ENCODE measurements around the gene OCLN. TPM values are rescaled to one million over a fixed set of nuclear protein-coding genes. Genes with fewer than 3 reads are reported as not detected.

The OCLN gene
- total and polyA plus RNA-seq, 2 donors from 2014 or later = 13.5 to 127 TPM

DNA sequence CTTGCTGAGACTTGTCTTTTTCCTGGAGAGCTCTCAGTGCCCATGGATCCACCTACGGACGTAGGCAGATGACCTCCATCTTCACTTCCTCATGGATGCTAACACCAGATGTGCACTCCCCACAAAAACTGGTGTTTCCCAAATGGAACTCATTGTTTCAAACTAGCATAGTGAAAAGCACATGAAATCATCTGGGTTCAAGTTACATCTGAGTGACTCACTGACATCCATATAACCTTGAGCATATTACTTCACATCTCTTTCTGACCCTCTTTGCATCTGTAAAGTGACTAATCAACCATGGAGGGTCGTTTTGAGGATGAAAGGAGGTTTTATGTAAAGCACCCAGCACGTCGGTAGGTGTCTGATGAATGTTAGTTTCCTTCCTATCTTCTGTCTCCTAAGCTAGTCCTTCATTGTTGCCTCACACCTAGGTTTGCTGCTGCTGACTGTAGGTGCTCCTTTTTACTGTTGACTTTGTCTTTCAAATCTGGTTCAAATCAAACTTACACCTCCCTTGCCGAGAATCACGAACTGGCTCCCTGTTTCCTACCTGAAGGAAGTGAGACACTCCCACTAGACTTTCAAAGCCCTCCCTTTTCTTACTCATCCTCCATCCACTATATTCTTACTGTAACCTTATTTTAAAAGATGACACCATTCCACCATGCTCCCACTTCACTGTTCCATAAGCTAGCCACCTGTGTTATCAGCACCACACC lies 10.3 kb downstream of the OCLN start:
- FAIRE-seq = no peak
- TF ChIP-seq, protein P1, sequence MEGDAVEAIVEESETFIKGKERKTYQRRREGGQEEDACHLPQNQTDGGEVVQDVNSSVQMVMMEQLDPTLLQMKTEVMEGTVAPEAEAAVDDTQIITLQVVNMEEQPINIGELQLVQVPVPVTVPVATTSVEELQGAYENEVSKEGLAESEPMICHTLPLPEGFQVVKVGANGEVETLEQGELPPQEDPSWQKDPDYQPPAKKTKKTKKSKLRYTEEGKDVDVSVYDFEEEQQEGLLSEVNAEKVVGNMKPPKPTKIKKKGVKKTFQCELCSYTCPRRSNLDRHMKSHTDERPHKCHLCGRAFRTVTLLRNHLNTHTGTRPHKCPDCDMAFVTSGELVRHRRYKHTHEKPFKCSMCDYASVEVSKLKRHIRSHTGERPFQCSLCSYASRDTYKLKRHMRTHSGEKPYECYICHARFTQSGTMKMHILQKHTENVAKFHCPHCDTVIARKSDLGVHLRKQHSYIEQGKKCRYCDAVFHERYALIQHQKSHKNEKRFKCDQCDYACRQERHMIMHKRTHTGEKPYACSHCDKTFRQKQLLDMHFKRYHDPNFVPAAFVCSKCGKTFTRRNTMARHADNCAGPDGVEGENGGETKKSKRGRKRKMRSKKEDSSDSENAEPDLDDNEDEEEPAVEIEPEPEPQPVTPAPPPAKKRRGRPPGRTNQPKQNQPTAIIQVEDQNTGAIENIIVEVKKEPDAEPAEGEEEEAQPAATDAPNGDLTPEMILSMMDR (IDR thresholded peaks at IDR 0.05; ENCODE audit: borderline replicate concordance, extremely low read depth, insufficient read depth) = no peak

DNA sequence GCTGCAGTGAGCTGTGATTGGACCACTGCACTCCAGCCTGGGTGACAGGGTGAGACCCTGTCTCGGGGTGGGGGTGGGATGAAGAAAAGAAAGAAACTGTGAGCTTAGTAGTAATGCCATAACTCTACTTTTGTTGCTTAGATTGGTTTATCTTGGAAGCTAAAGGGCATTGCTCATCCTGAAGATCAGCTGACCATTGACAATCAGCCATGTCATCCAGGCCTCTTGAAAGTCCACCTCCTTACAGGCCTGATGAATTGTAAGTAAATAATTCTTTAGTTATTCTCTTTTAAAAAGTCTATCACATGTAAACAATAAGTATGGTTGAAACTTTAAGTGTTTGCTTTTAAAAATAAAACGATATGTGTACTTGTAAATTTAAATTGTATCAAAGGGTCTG lies 11.4 kb downstream of the OCLN start:
- Histone ChIP-seq H3K9me3 (ENCODE audit: control insufficient read depth in 2 of 3, insufficient read depth in 1 of 3, low read length in 3 of 3) (no peaks in the 10 kb centered on the region), H3K9ac (ENCODE audit: low read length in 3 of 3) (no peak overlapping the region), H3K27ac (ENCODE audit: low read depth in 2 of 2, low read length in 2 of 2) (no peak overlapping the region), H3K4me3 (ENCODE audit: low read length in 3 of 3) (no peak overlapping the region), H3K27me3 (ENCODE audit: control insufficient read depth, insufficient read depth, low read length) (no peaks in the 10 kb centered on the region), H3K36me3 (ENCODE audit: control insufficient read depth in 2 of 3, insufficient read depth in 3 of 3, low read length in 3 of 3) (peaks cover 0 to 5% (median 0%) of the 10 kb centered on the region in 3 donors), H3K4me1 (ENCODE audit: control insufficient read depth in 2 of 3, insufficient read depth in 2 of 3, low read depth in 1 of 3, low read length in 3 of 3) (peaks cover 0 to 6% (median 3%) of the 10 kb centered on the region in 3 donors)
- DNase-seq = no peak
- intact Hi-C loops (cut with DNase I) = no loop called here
- FAIRE-seq = no peak
- TF ChIP-seq, protein P1 (IDR thresholded peaks at IDR 0.05; ENCODE audit: borderline replicate concordance, extremely low read depth, insufficient read depth) = no peak

More for the DNA sequence above, 10.3 kb downstream of the OCLN start:
- intact Hi-C loops (cut with DNase I) = no loop called here
- Histone ChIP-seq H3K36me3 (ENCODE audit: control insufficient read depth in 2 of 3, insufficient read depth in 3 of 3, low read length in 3 of 3) (no peaks in the 10 kb centered on the region), H3K9me3 (ENCODE audit: control insufficient read depth in 2 of 3, insufficient read depth in 1 of 3, low read length in 3 of 3) (no peaks in the 10 kb centered on the region), H3K4me1 (ENCODE audit: control insufficient read depth in 2 of 3, insufficient read depth in 2 of 3, low read depth in 1 of 3, low read length in 3 of 3) (peaks cover 0 to 6% (median 3%) of the 10 kb centered on the region in 3 donors), H3K9ac (ENCODE audit: low read length in 3 of 3) (no peak overlapping the region), H3K27ac (ENCODE audit: low read depth in 2 of 2, low read length in 2 of 2) (peak overlapping the region; percentile 59 to 63), H3K4me3 (ENCODE audit: low read length in 3 of 3) (no peak overlapping the region), H3K27me3 (ENCODE audit: control insufficient read depth, insufficient read depth, low read length) (no peaks in the 10 kb centered on the region)
- no peak for DNase-seq

DNA sequence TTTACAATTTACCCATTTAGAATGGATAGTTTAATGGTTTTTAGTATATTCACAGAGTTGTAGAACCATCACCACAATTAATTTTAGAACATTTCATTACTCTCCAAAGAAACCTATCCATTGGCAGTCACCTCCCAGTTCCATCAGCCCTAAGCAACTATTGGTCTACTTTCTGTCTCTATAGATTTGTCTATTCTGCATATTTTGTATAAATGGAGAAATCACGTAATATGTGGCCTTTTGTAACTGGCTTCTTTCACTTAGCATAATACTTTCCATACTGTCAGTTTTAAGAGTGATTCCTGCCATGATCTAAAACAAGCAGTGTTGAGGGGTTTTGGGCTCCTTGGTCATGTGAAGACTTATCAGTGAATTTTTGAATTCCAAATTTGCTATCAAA lies 12.7 kb downstream of the OCLN start:
- H3K9me3 ChIP-seq (ENCODE audit: control insufficient read depth in 2 of 3, insufficient read depth in 1 of 3, low read length in 3 of 3) = no peaks in the 10 kb centered on the region
- H3K4me3 ChIP-seq (ENCODE audit: low read length in 3 of 3) = no peak overlapping the region
- peaks cover 0 to 13% (median 0%) of the 10 kb centered on the region in 3 donors for H3K36me3 ChIP-seq (ENCODE audit: control insufficient read depth in 2 of 3, insufficient read depth in 3 of 3, low read length in 3 of 3)
- no peak overlapping the region for H3K9ac ChIP-seq (ENCODE audit: low read length in 3 of 3)
- FAIRE-seq (no peak), DNase-seq (no peak)
- H3K27ac ChIP-seq (ENCODE audit: low read depth in 2 of 2, low read length in 2 of 2) = no peak overlapping the region
- H3K27me3 ChIP-seq (ENCODE audit: control insufficient read depth, insufficient read depth, low read length) = no peaks in the 10 kb centered on the region
- intact Hi-C loops (cut with DNase I) = no loop called here
- TF ChIP-seq, protein P1 (IDR thresholded peaks at IDR 0.05; ENCODE audit: borderline replicate concordance, extremely low read depth, insufficient read depth) = no peak
- H3K4me1 ChIP-seq (ENCODE audit: control insufficient read depth in 2 of 3, insufficient read depth in 2 of 3, low read depth in 1 of 3, low read length in 3 of 3) = peaks cover 0 to 6% (median 3%) of the 10 kb centered on the region in 3 donors
